Measurements from ENCODE around the gene ZBED1.
A peak's percentile ranks its signal among the peaks of the same experiment; 100 is the strongest.

- no peak for TF ChIP-seq MAFF (IDR thresholded peaks at IDR 0.05; ENCODE audit: low read length)
- TF ChIP-seq FOXA1 (IDR thresholded peaks at IDR 0.05; ENCODE audit: borderline replicate concordance), result no peak
- TF ChIP-seq BRCA1 (IDR thresholded peaks at IDR 0.05), result no peak
- TF ChIP-seq BRCA1 (CRISPR knock-in tag; IDR thresholded peaks at IDR 0.05), result no peak
- TF ChIP-seq PHF8 (IDR thresholded peaks at IDR 0.05; ENCODE audit: borderline replicate concordance, low read length), result peak; percentile 23; the same call in 1 of the 2 replicates
- no peak for TF ChIP-seq UBTF (IDR thresholded peaks at IDR 0.05; ENCODE audit: borderline replicate concordance in 1 of 2, low read depth in 2 of 2, low read length in 2 of 2)
- no peak for TF ChIP-seq ZNF76 (CRISPR knock-in tag; IDR thresholded peaks at IDR 0.05; ENCODE audit: borderline replicate concordance)
- TF ChIP-seq CHD4 (IDR thresholded peaks at IDR 0.05; ENCODE audit: insufficient read depth, insufficient replicate concordance, low read depth, low read length, poor library complexity, severe bottlenecking), result peak; percentile 97
- TF ChIP-seq CTCF (IDR thresholded peaks at IDR 0.05 in 2 of 3, conservative IDR thresholded peaks at IDR 0.05 in 1 of 3; ENCODE audit: insufficient read depth in 2 of 3, low read depth in 1 of 3, low read length in 3 of 3), result no peak
- TF ChIP-seq KAT7 (CRISPR knock-in tag; IDR thresholded peaks at IDR 0.05; ENCODE audit: borderline replicate concordance), result no peak
- TF ChIP-seq ZMIZ1 (IDR thresholded peaks at IDR 0.05; ENCODE audit: low read depth in 2 of 2, low read length in 2 of 2), result no peak
- peak; percentile 58; the same call in 1 of the 2 replicates for TF ChIP-seq FOXP4 (CRISPR knock-in tag; IDR thresholded peaks at IDR 0.05; ENCODE audit: borderline replicate concordance)
Measured at GRCh38 chrX:2474280-2474962, 26.4 kb downstream of the ZBED1 start.
